Body of pancreas (tissue), 4 donors: ENCODE data around the gene NF1.

Experiments used
- POLR2A ChIP-seq, 3 donors: fragments of 450-650 bp; IDR thresholded peaks; one replicate each; pipeline ENCODE4 v1.6.1; 2016; ENCODE audit warnings: antibody characterized with exemption in 3 of 3, mild to moderate bottlenecking in 2 of 3
- TF ChIP-seq, protein P1 (sequence below), 7 experiments: fragments of 450-650 bp in 4 of 7; fragments of 200-600 bp in 3 of 7; sonication (generic) in 3 of 7; IDR thresholded peaks; one replicate each; pipeline ENCODE4 v1.5.1; 2016 to 2019; ENCODE audit warnings: antibody characterized with exemption in 7 of 7

- TF ChIP-seq, protein P1, sequence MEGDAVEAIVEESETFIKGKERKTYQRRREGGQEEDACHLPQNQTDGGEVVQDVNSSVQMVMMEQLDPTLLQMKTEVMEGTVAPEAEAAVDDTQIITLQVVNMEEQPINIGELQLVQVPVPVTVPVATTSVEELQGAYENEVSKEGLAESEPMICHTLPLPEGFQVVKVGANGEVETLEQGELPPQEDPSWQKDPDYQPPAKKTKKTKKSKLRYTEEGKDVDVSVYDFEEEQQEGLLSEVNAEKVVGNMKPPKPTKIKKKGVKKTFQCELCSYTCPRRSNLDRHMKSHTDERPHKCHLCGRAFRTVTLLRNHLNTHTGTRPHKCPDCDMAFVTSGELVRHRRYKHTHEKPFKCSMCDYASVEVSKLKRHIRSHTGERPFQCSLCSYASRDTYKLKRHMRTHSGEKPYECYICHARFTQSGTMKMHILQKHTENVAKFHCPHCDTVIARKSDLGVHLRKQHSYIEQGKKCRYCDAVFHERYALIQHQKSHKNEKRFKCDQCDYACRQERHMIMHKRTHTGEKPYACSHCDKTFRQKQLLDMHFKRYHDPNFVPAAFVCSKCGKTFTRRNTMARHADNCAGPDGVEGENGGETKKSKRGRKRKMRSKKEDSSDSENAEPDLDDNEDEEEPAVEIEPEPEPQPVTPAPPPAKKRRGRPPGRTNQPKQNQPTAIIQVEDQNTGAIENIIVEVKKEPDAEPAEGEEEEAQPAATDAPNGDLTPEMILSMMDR (IDR thresholded peaks at IDR 0.05) = no peak
- TF ChIP-seq POLR2A (IDR thresholded peaks at IDR 0.05) = no peak
Measured at GRCh38 chr17:31050948-31051347, 43.8 kb upstream of the NF1 start.
